H7 (cell line): ENCODE measurements around the gene SLC26A2. TPM values are rescaled to one million over a fixed set of nuclear protein-coding genes. Genes with fewer than 3 reads are reported as not detected.

Experiments used
- DNase-seq: peaks from one replicate; pipeline ENCODE4 v3.0.0; 2012
- H3K27me3 ChIP-seq: 2 replicates; pipeline ENCODE4 v1.6.0; 2011; ENCODE audit warnings: mild to moderate bottlenecking, low read length; ENCODE audit not compliant: control insufficient read depth, insufficient read depth
- H3K36me3 ChIP-seq: replicated peaks from 2 replicates; pipeline ENCODE4 v1.5.1; 2011; ENCODE audit warnings: low read length; ENCODE audit not compliant: control insufficient read depth, insufficient read depth
- H3K4me3 ChIP-seq: 2 replicates; pipeline ENCODE4 v1.5.1; 2011; ENCODE audit warnings: low read depth, mild to moderate bottlenecking, control low read depth, low read length, moderate library complexity; ENCODE audit not compliant: insufficient read depth
- total RNA-seq: library from RNA; depleted of rRNA; stranded (reverse); fragments of >200 nt; shearing (Covaris generic); gene quantifications from 2 replicates; pipeline ENCODE4 v1.2.3, GENCODE V29; 2014

SLC26A2 gene
- total RNA-seq, 1 experiment from 2014 or later: 6.7 TPM

- no peak for DNase-seq
- Histone ChIP-seq H3K27me3 (no peaks in the 10 kb centered on the region; the same call in 1 of the 2 replicates), H3K4me3 (no peak overlapping the region), H3K36me3 (no peaks in the 10 kb centered on the region)
These were observed 2.2 kb downstream of the SLC26A2 start for GRCh38 chr5:149962601-149963300.

- DNase-seq: no peak
- Histone ChIP-seq H3K36me3 (no peaks in the 10 kb centered on the region), H3K4me3 (no peak overlapping the region), H3K27me3 (no peaks in the 10 kb centered on the region; the same call in 1 of the 2 replicates)
These were observed 3.2 kb downstream of the SLC26A2 start for GRCh38 chr5:149963729-149964128.

- no peak overlapping the region for H3K4me3 ChIP-seq
- no peak for DNase-seq
- no peaks in the 10 kb centered on the region for H3K36me3 ChIP-seq
- H3K27me3 ChIP-seq: no peaks in the 10 kb centered on the region
These were observed 6.4 kb downstream of the SLC26A2 start for GRCh38 chr5:149966946-149967345.

- Histone ChIP-seq H3K4me3 (no peak overlapping the region), H3K27me3 (no peaks in the 10 kb centered on the region), H3K36me3 (no peaks in the 10 kb centered on the region)
- DNase-seq: no peak
These were observed 8.8 kb downstream of the SLC26A2 start for GRCh38 chr5:149969181-149969930.

DNA sequence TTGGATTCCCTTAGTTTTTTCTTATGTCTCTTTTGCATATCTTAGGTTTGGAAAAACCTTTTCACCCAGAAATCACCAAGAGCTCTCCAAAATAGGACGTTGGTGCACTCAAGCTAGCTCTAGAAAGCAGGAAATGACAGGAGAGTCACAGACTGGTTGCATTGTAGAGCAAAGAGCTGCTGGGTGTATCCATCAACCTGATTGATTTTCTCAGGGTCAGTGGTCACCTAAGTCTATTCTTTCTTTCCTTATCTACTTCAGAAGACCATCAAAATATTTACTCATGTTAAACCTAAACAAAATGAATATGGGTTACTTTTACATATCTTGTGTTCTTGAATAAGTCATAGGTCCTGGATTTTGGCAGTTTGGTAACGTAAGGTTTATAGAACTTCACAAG is 14.9 kb downstream of the SLC26A2 start:
- H3K4me3 ChIP-seq: no peak overlapping the region
- no peaks in the 10 kb centered on the region; the same call in 1 of the 2 replicates for H3K36me3 ChIP-seq
- no peak for DNase-seq
- no peaks in the 10 kb centered on the region for H3K27me3 ChIP-seq

DNA sequence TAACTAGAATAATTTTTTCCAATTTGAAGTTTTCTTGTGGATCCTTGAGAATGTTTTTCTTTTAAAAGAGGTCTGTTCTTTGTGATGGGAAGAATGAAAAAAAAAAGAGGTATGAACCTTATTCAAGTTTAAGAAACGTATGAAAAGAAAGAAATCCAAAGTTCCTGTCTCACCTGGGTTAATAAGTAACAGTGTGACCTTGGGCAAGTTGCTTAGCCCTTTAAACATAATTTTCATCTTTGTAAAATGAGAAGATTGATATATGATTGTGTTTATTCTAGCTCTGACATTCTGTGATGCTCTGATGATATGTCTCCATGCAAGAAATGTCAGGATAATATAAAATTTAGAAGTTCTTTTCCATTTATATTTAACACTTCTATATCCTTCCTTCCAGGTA is 19.3 kb downstream of the SLC26A2 start:
- no peak overlapping the region for H3K4me3 ChIP-seq
- H3K36me3 ChIP-seq: peaks cover 1% of the 10 kb centered on the region; the same call in 1 of the 2 replicates
- H3K27me3 ChIP-seq: no peaks in the 10 kb centered on the region
- no peak for DNase-seq

GRCh38 chr5:149981206-149981605 is 20.6 kb downstream of the SLC26A2 start:
- Histone ChIP-seq H3K36me3 (peaks cover 1% of the 10 kb centered on the region; the same call in 1 of the 2 replicates), H3K4me3 (no peak overlapping the region)
- DNase-seq: no peak

GRCh38 chr5:149982505-149982904 is 21.9 kb downstream of the SLC26A2 start:
- no peak for DNase-seq
- Histone ChIP-seq H3K36me3 (peaks cover 1% of the 10 kb centered on the region; the same call in 1 of the 2 replicates), H3K4me3 (no peak overlapping the region), H3K27me3 (no peaks in the 10 kb centered on the region)

More at GRCh38 chr5:149981206-149981605, 20.6 kb downstream of the SLC26A2 start:
- H3K27me3 ChIP-seq: no peaks in the 10 kb centered on the region

DNA sequence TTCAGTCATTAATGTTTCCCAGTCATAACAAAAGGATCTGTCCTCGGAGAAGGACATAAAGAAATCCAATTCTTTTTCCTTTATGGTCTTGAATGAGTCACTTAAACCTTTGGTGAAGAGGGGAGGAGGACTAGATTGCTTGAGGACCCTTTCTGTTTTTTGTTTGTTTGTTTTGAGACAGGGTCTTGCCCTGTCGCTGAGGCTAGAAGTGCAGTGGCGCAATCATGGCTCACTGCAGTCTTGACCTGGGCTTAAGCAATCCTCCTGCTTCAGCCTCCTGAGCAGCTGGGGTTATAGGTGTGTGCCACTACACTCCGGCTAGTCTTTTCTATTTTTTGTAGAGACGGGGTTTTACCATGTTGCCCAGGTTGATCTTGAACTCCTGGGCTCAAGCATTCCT is 27.6 kb downstream of the SLC26A2 start:
- Histone ChIP-seq H3K27me3 (no peaks in the 10 kb centered on the region), H3K4me3 (no peak overlapping the region), H3K36me3 (no peaks in the 10 kb centered on the region)
- DNase-seq: no peak

DNA sequence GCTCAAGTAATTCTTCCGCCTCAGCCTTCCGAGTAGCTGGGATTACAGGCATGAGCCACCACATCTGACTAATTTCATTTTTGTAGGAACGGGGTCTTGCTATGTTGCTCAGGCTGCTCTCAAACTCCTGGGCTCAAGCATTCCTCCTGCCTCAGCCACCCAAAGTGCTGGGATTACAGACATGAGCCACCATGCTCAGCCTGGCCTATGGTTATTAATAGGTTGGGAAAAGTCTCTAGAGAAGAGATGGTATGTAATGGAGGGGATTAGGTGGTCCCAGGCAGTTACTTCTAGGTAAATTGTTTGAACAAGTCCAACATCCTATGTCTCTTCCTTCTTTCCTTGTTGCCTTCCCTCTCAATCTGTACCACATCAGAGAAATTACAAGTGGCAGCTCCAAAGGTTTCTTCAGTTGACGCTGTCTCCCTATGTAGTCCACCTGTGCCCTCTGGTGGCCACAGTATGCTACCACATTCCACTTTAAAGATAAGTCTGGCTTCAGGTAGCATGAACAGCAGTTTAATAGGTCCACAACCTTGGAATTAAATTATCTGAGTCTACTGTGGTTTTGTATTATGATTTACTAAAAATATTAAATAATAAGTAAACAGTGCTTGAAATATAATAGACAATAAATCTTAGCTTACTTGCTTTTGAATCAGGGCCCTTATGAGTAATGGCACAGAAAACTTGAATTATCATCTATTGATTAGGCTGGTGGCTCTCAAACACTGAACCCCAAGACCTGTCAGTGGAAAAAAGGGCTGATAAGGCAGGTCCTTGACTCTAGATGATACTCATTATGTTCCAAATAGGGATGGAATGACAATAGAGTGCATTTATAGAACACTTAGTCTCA is 30.2 kb downstream of the SLC26A2 start:
- peak; percentile 70 for DNase-seq
- Histone ChIP-seq H3K4me3 (no peak overlapping the region), H3K27me3 (no peaks in the 10 kb centered on the region), H3K36me3 (no peaks in the 10 kb centered on the region)

DNA sequence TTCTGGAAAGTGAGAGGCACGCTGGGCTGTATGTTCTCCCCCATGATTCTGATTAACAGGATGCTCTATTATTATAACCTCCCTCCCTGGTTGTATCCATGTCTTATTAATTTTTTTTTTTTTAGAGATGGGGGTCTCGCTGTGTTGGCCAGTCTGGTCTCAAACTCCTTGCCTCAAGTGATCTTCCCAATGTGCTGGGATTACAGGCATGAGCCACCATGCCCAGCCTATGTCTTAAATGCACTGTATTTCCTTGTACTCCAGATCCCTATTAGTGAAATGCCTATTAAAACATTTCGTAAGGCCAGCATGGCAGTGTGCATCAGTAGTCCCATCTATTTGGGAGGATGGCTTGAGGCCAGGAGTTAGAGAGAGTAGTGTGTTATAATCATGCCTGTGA is 32.9 kb downstream of the SLC26A2 start:
- Histone ChIP-seq H3K4me3 (no peak overlapping the region), H3K36me3 (no peaks in the 10 kb centered on the region), H3K27me3 (no peaks in the 10 kb centered on the region)
- no peak for DNase-seq

- Histone ChIP-seq H3K4me3 (no peak overlapping the region), H3K36me3 (no peaks in the 10 kb centered on the region)
- DNase-seq: no peak
These were observed 35.0 kb downstream of the SLC26A2 start for GRCh38 chr5:149995385-149996204.

GRCh38 chr5:149996205-149996890 is 35.8 kb downstream of the SLC26A2 start:
- Histone ChIP-seq H3K4me3 (no peak overlapping the region), H3K36me3 (no peaks in the 10 kb centered on the region), H3K27me3 (no peaks in the 10 kb centered on the region)
- no peak for DNase-seq

More at GRCh38 chr5:149995385-149996204, 35.0 kb downstream of the SLC26A2 start:
- H3K27me3 ChIP-seq: no peaks in the 10 kb centered on the region
